IMR-90 (cell line): ENCODE data around the gene C1QTNF1. TPM values are rescaled to one million over a fixed set of nuclear protein-coding genes. Genes with fewer than 3 reads are reported as not detected.

Source experiments
- ATAC-seq: fragments of 200-7000 bp; cut with Tn5 transposase; 2 replicates; pipeline ENCODE4 v1.9.1; 2020; ENCODE audit warnings: low read depth, mild to moderate bottlenecking, moderate library complexity
- BruUV-seq: library from RNA; stranded (reverse); fragments of 400-500 nt; replicated peaks from 2 replicates; lab custom pipeline; 2021; lab: Mats Ljungman, UMichigan
- CTCF ChIA-PET: fragments of 300-600 bp; formaldehyde crosslinking; extraction: SDS; loops from one replicate; lab custom pipeline; 2021; ENCODE audit warnings: antibody characterized with exemption; lab: Yijun Ruan, JAX
- POLR2A ChIA-PET: fragments of 300-600 bp; sonication (Branson Sonifier 250); formaldehyde crosslinking; loops from one replicate; lab custom pipeline; 2022; ENCODE audit warnings: antibody characterized with exemption; ENCODE audit not compliant: unreplicated experiment; lab: Charles Lee
- DNase-seq: peaks from one replicate; pipeline ENCODE4 v3.0.0; 2013
- H2AFZ ChIP-seq: replicated peaks from 2 replicates; pipeline ENCODE3; 2013; ENCODE audit warnings: low read length, mild to moderate bottlenecking; ENCODE audit not compliant: poor library complexity
- H2AK5ac ChIP-seq: 2 replicates; pipeline ENCODE4 v1.6.1; 2013; ENCODE audit warnings: low read depth, low read length, inconsistent platforms
- H2AK9ac ChIP-seq: replicated peaks from 2 replicates; pipeline ENCODE3; 2013; ENCODE audit warnings: mild to moderate bottlenecking, low read depth, low read length, moderate library complexity; ENCODE audit not compliant: poor library complexity
- H2BK120ac ChIP-seq: 2 replicates; pipeline ENCODE4 v1.6.1; 2013; ENCODE audit warnings: low read depth, low read length, inconsistent platforms
- H2BK15ac ChIP-seq: 3 replicates; pipeline ENCODE4 v1.6.1; 2013; ENCODE audit warnings: low read depth, low read length, inconsistent platforms
- H2BK20ac ChIP-seq: 2 replicates; pipeline ENCODE4 v1.6.1; 2013; ENCODE audit warnings: low read depth, mild to moderate bottlenecking, inconsistent platforms, low read length, moderate library complexity
- H2BK5ac ChIP-seq: 2 replicates; pipeline ENCODE4 v1.6.1; 2013; ENCODE audit warnings: mild to moderate bottlenecking, low read depth, low read length, inconsistent platforms; ENCODE audit not compliant: poor library complexity, severe bottlenecking
- H3K14ac ChIP-seq: replicated peaks from 2 replicates; pipeline ENCODE4 v1.6.1; 2013; ENCODE audit warnings: low read depth, low read length, inconsistent platforms
- H3K18ac ChIP-seq: 2 replicates; pipeline ENCODE4 v1.6.1; 2013; ENCODE audit warnings: low read depth, low read length, control low read depth
- H3K23ac ChIP-seq: 2 replicates; pipeline ENCODE4 v1.6.1; 2013; ENCODE audit warnings: low read depth, low read length, inconsistent platforms
- H3K27ac ChIP-seq: 2 replicates; pipeline ENCODE4 v1.5.1; 2013; ENCODE audit warnings: mild to moderate bottlenecking, control low read depth, low read length; ENCODE audit not compliant: insufficient read depth
- H3K27me3 ChIP-seq: 2 replicates; pipeline ENCODE4 v1.6.1; 2013; ENCODE audit warnings: low read length; ENCODE audit not compliant: control insufficient read depth, insufficient read depth
- H3K36me3 ChIP-seq: 2 replicates; pipeline ENCODE4 v1.6.1; 2013; ENCODE audit warnings: low read length, mixed read lengths; ENCODE audit not compliant: control insufficient read depth, insufficient read depth
- H3K4ac ChIP-seq: 2 replicates; pipeline ENCODE4 v1.6.1; 2013; ENCODE audit warnings: low read depth, low read length, inconsistent platforms
- H3K4me1 ChIP-seq: 2 replicates; pipeline ENCODE4 v1.6.1; 2013; ENCODE audit warnings: low read length, mixed read lengths; ENCODE audit not compliant: control insufficient read depth, insufficient read depth
- H3K4me2 ChIP-seq: 2 replicates; pipeline ENCODE4 v1.6.1; 2013; ENCODE audit warnings: low read depth, mild to moderate bottlenecking, control low read depth, low read length, moderate library complexity
- H3K4me3 ChIP-seq: 2 replicates; pipeline ENCODE4 v1.5.1; 2013; ENCODE audit warnings: low read depth, mild to moderate bottlenecking, control low read depth, low read length, moderate library complexity; ENCODE audit not compliant: insufficient read depth
- H3K56ac ChIP-seq: 2 replicates; pipeline ENCODE4 v1.6.1; 2013; ENCODE audit warnings: low read length, inconsistent platforms; ENCODE audit not compliant: insufficient read depth; ENCODE audit errors: extremely low read depth
- H3K79me1 ChIP-seq, 2 experiments: 2 replicates each; pipeline ENCODE4 v1.6.1; 2013; ENCODE audit warnings: low read length in 2 of 2, inconsistent platforms in 1 of 2, low read depth in 1 of 2
- H3K9ac ChIP-seq: 2 replicates; pipeline ENCODE4 v1.6.1; 2013; ENCODE audit warnings: low read depth, low read length, control low read depth
- H3K9me1 ChIP-seq: 2 replicates; pipeline ENCODE4 v1.6.1; 2013; ENCODE audit warnings: low read length, inconsistent platforms; ENCODE audit not compliant: insufficient read depth
- H3K9me3 ChIP-seq: 2 replicates; pipeline ENCODE4 v1.6.1; 2013; ENCODE audit warnings: low read length; ENCODE audit not compliant: control insufficient read depth, insufficient read depth
- H4K20me1 ChIP-seq: 2 replicates; pipeline ENCODE4 v1.6.1; 2013; ENCODE audit warnings: low read length, inconsistent platforms; ENCODE audit not compliant: insufficient read depth
- H4K5ac ChIP-seq: 2 replicates; pipeline ENCODE4 v1.6.1; 2013; ENCODE audit warnings: mild to moderate bottlenecking, low read depth, low read length, control low read depth
- H4K8ac ChIP-seq, 2 experiments: 2 replicates each; pipeline ENCODE4 v1.6.1; 2013; ENCODE audit warnings: low read depth in 2 of 2, low read length in 2 of 2, control low read depth in 1 of 2, inconsistent platforms in 1 of 2
- H4K91ac ChIP-seq: 2 replicates; pipeline ENCODE4 v1.6.1; 2013; ENCODE audit warnings: low read depth, low read length, inconsistent platforms; ENCODE audit not compliant: insufficient read depth
- CTCF ChIP-seq: conservative IDR thresholded peaks from 2 replicates; pipeline ENCODE4 v1.5.1; 2012; ENCODE audit warnings: mild to moderate bottlenecking, low read depth, low read length, improper control_type of control experiment
- FOS ChIP-seq: fragments of 150-350 bp; IDR thresholded peaks from 2 replicates; pipeline ENCODE4 v1.6.1; 2016; ENCODE audit warnings: low read depth, low read length
- MAFK ChIP-seq: IDR thresholded peaks from 2 replicates; pipeline ENCODE4 v1.6.1; 2012; ENCODE audit warnings: low read depth, low read length, improper control_type of control experiment
- WGBS, 2 experiments: methylation state at CpG; one replicate each; pipeline versions ENCODE4 v1.1.5 to v1.1.7; 2013; ENCODE audit warnings: missing lambda C conversion rate in 2 of 2; ENCODE audit not compliant: insufficient read length in 1 of 2; ENCODE audit errors: extremely low coverage in 2 of 2; 5-methylcytosine and 5-hydroxymethylcytosine counted together
- dilution Hi-C: fragments of 300-500 bp; cut with HindIII; formaldehyde crosslinking; loops from one replicate; pipeline ENCODE4 v1.14.3; 2018; ENCODE audit warnings: low sequenced_read_pairs; ENCODE audit not compliant: unreplicated experiment
- in situ Hi-C: fragments of 300-500 bp; cut with MboI; formaldehyde crosslinking; loops from 3 replicates; pipeline ENCODE4 v1.14.3; 2019; ENCODE audit warnings: low sequenced_read_pairs, inconsistent platforms, mixed read lengths
- intact Hi-C: fragments of 100-400 bp; cut with micrococcal nuclease; formaldehyde crosslinking; loops from 2 replicates; pipeline ENCODE4 v1.10.0; 2022
- polyA plus RNA-seq, 3 experiments: library from polyadenylated mRNA; depleted of rRNA; stranded (reverse); fragments of >200 nt; gene quantifications; 2 replicates each; pipeline ENCODE4 v1.2.3, GENCODE V29; 2012; ENCODE audit warnings: low replicate concordance in 1 of 3
- total RNA-seq: library from RNA; depleted of rRNA; stranded (reverse); fragments of >200 nt; gene quantifications from 2 replicates; pipeline ENCODE4 v1.2.3, GENCODE V29; 2012

Gene C1QTNF1
- total and polyA plus RNA-seq, 2 of the 4 experiments (the other 2 are of a cell fraction): 3.4 to 8.4 TPM

GRCh38 chr17:79051306-79051705, 27.3 kb downstream of the C1QTNF1 start:
- Histone ChIP-seq H3K18ac (no peak overlapping the region), H3K23ac (no peak overlapping the region), H3K9me1 (peaks cover 7% of the 10 kb centered on the region; the same call in 1 of the 2 replicates), H3K56ac (no peak overlapping the region), H2BK15ac (no peak overlapping the region), H4K5ac (no peak overlapping the region), H2AK9ac (peak overlapping the region; percentile 43), H3K4me2 (no peak overlapping the region), H4K20me1 (no peaks in the 10 kb centered on the region; the same call in 1 of the 2 replicates), H3K36me3 (peaks cover 8% of the 10 kb centered on the region; the same call in 1 of the 2 replicates), H3K79me1 (no peaks in the 10 kb centered on the region), H4K91ac (no peak overlapping the region), H2AK5ac (no peak overlapping the region), H3K4ac (no peak overlapping the region), H2BK120ac (no peak overlapping the region), H3K27ac (no peak overlapping the region), H3K9ac (no peak overlapping the region), H2AFZ (no peak overlapping the region), H2BK20ac (no peak overlapping the region), H2BK5ac (no peak overlapping the region), H3K9me3 (peaks cover 2% of the 10 kb centered on the region; the same call in 1 of the 2 replicates), H4K8ac (no peak overlapping the region), H3K4me1 (no peaks in the 10 kb centered on the region), H3K27me3 (no peaks in the 10 kb centered on the region), H3K14ac (no peak overlapping the region), H3K4me3 (no peak overlapping the region)
- TF ChIP-seq MAFK (peak; percentile 53), CTCF (no peak), FOS (0 out of 2 replicates have a peak, but pooled peaks have one; percentile 8)
- BruUV-seq: no TSS peak
- DNase-seq: peak; percentile 36
- in situ Hi-C loops (no loop called here), dilution Hi-C loops (no loop called here), intact Hi-C loops (no loop called here)
- CTCF ChIA-PET: no interaction called here
- POLR2A ChIA-PET: no interaction called here
- ATAC-seq: peak; percentile 54
- 80% methylated on average over 1 of the region's 6 CpGs; no CpG with 5 or more reads in 1 of the 2 experiments for WGBS, 2 experiments
